Activated CD4-positive, alpha-beta T cell treated with anti-CD3 and anti-CD28 coated beads for 36 hours (primary cell): Measurements from ENCODE around the gene RFC3. TPM values are rescaled to one million over a fixed set of nuclear protein-coding genes. Genes with fewer than 3 reads are reported as not detected.

Experiments used
- ATAC-seq: fragments of 200-7000 bp; cut with Tn5 transposase; one replicate; pipeline ENCODE4 v1.10.0; 2021; ENCODE audit warnings: mild to moderate bottlenecking, moderate library complexity
- CTCF ChIA-PET: fragments of 350-600 bp; sonication (Branson Sonifier 250); formaldehyde crosslinking; loops from one replicate; lab custom pipeline; 2021; ENCODE audit warnings: antibody characterized with exemption; lab: Charles Lee
- POLR2A ChIA-PET: fragments of 350-600 bp; sonication (Branson Sonifier 250); formaldehyde crosslinking; loops from one replicate; lab custom pipeline; 2021; ENCODE audit warnings: antibody characterized with exemption, inconsistent platforms; lab: Charles Lee
- DNase-seq: peaks from one replicate; pipeline ENCODE4 v3.0.0-alpha.2; 2020
- H3K27ac Mint-ChIP-seq: one replicate; pipeline ENCODE4 v1.8.0; 2021; ENCODE audit warnings: mixed read lengths
- H3K27me3 Mint-ChIP-seq: one replicate; pipeline ENCODE4 v1.8.0; 2021; ENCODE audit warnings: mixed read lengths
- H3K36me3 Mint-ChIP-seq: one replicate; pipeline ENCODE4 v1.8.0; 2021; ENCODE audit warnings: low read depth, mixed read lengths
- H3K4me1 Mint-ChIP-seq: one replicate; pipeline ENCODE4 v1.8.0; 2021; ENCODE audit warnings: mixed read lengths
- H3K4me3 Mint-ChIP-seq: one replicate; pipeline ENCODE4 v1.8.0; 2021; ENCODE audit warnings: mild to moderate bottlenecking, moderate library complexity, mixed read lengths
- H3K9me3 Mint-ChIP-seq: one replicate; pipeline ENCODE4 v1.8.0; 2021; ENCODE audit warnings: low read depth, mixed read lengths
- intact Hi-C, 2 experiments: fragments of 100-400 bp; cut with DNase I in 1 of 2; cut with micrococcal nuclease in 1 of 2; formaldehyde crosslinking; loops; one replicate each; pipeline versions ENCODE4 v1.14.2 to v1.15.1; 2022 to 2024; cut with DNase I, micrococcal nuclease
- total RNA-seq, 2 experiments: library from RNA; stranded (reverse); gene quantifications; one replicate each; pipeline ENCODE4 v1.2.3, GENCODE V29; 2021

The RFC3 gene
- total RNA-seq, 2 experiments from 2014 or later: 64.6 to 66.4 TPM

GRCh38 chr13:33869005-33869404 lies 51.1 kb downstream of the RFC3 start:
- Mint-ChIP-seq H3K27me3 (no peaks in the 10 kb centered on the region), H3K27ac (no peak overlapping the region), H3K4me1 (no peaks in the 10 kb centered on the region), H3K36me3 (peaks cover 18% of the 10 kb centered on the region), H3K4me3 (no peak overlapping the region), H3K9me3 (no peaks in the 10 kb centered on the region)
- no peak for DNase-seq
- ChIA-PET CTCF (no interaction called here), POLR2A (no interaction called here)
- no peak for ATAC-seq
- intact Hi-C loops: no loop called here

GRCh38 chr13:33870046-33870668 lies 52.2 kb downstream of the RFC3 start:
- ATAC-seq: no peak
- DNase-seq: no peak
- Mint-ChIP-seq H3K36me3 (peaks cover 18% of the 10 kb centered on the region), H3K4me1 (no peaks in the 10 kb centered on the region), H3K9me3 (no peaks in the 10 kb centered on the region), H3K4me3 (no peak overlapping the region), H3K27me3 (no peaks in the 10 kb centered on the region), H3K27ac (no peak overlapping the region)
- intact Hi-C loops: no loop called here
- CTCF ChIA-PET: no interaction called here
- POLR2A ChIA-PET: no interaction called here

- Mint-ChIP-seq H3K27me3 (no peaks in the 10 kb centered on the region), H3K36me3 (peaks cover 15% of the 10 kb centered on the region), H3K27ac (no peak overlapping the region), H3K9me3 (no peaks in the 10 kb centered on the region), H3K4me1 (no peaks in the 10 kb centered on the region), H3K4me3 (no peak overlapping the region)
- POLR2A ChIA-PET: interaction anchor here (0.7 kb wide), 1 partner anchor 202 kb away, joined by 3 read pairs; no protein-coding TSS in a partner anchor
- intact Hi-C loops: no loop called here
- DNase-seq: no peak
- CTCF ChIA-PET: interaction anchor here (0.6 kb wide), 1 partner anchor 21 kb away, joined by 3 read pairs; no protein-coding TSS in a partner anchor
- ATAC-seq: no peak
Observed at GRCh38 chr13:33871207-33872004, 53.5 kb downstream of the RFC3 start.

- H3K36me3 Mint-ChIP-seq: peaks cover 13% of the 10 kb centered on the region
- no peak overlapping the region for H3K4me3 Mint-ChIP-seq
Observed at GRCh38 chr13:33872005-33872351, 54.0 kb downstream of the RFC3 start.

GRCh38 chr13:33873251-33873908 lies 55.4 kb downstream of the RFC3 start:
- Mint-ChIP-seq H3K27ac (no peak overlapping the region), H3K4me1 (no peaks in the 10 kb centered on the region), H3K9me3 (no peaks in the 10 kb centered on the region), H3K27me3 (no peaks in the 10 kb centered on the region), H3K36me3 (peaks cover 6% of the 10 kb centered on the region), H3K4me3 (no peak overlapping the region)
- ChIA-PET CTCF (no interaction called here), POLR2A (no interaction called here)
- ATAC-seq: no peak
- intact Hi-C loops: no loop called here
- no peak for DNase-seq

More at GRCh38 chr13:33872005-33872351, 54.0 kb downstream of the RFC3 start:
- intact Hi-C loops: no loop called here
- Mint-ChIP-seq H3K27me3 (no peaks in the 10 kb centered on the region), H3K4me1 (no peaks in the 10 kb centered on the region), H3K27ac (no peak overlapping the region), H3K9me3 (no peaks in the 10 kb centered on the region)
- no peak for ATAC-seq
- POLR2A ChIA-PET: no interaction called here
- CTCF ChIA-PET: interaction anchor here (0.6 kb wide), 1 partner anchor 22 kb away, joined by 3 read pairs; no protein-coding TSS in a partner anchor
- no peak for DNase-seq

- no peak for DNase-seq
- H3K27me3 Mint-ChIP-seq: no peaks in the 10 kb centered on the region
- no peaks in the 10 kb centered on the region for H3K4me1 Mint-ChIP-seq
- intact Hi-C loops: no loop called here
- ATAC-seq: no peak
- ChIA-PET POLR2A (no interaction called here), CTCF (interaction anchor here (1.3 kb wide), 1 partner anchor 91 kb away, joined by 3 read pairs; no protein-coding TSS in a partner anchor)
- no peak overlapping the region for H3K4me3 Mint-ChIP-seq
- H3K36me3 Mint-ChIP-seq: peaks cover 7% of the 10 kb centered on the region
- H3K9me3 Mint-ChIP-seq: no peaks in the 10 kb centered on the region
- H3K27ac Mint-ChIP-seq: no peak overlapping the region
Observed at GRCh38 chr13:33874871-33875270, 56.9 kb downstream of the RFC3 start.

GRCh38 chr13:33875618-33876401 lies 57.9 kb downstream of the RFC3 start:
- DNase-seq (no peak), ATAC-seq (no peak)
- no peak overlapping the region for H3K4me3 Mint-ChIP-seq
- no peaks in the 10 kb centered on the region for H3K4me1 Mint-ChIP-seq
- H3K27me3 Mint-ChIP-seq: no peaks in the 10 kb centered on the region
- intact Hi-C loops: no loop called here
- peaks cover 2% of the 10 kb centered on the region for H3K9me3 Mint-ChIP-seq
- ChIA-PET POLR2A (no interaction called here), CTCF (interaction anchor here (1.3 kb wide), 1 partner anchor 92 kb away, joined by 3 read pairs; no protein-coding TSS in a partner anchor)
- no peak overlapping the region for H3K27ac Mint-ChIP-seq
- peaks cover 8% of the 10 kb centered on the region for H3K36me3 Mint-ChIP-seq

- H3K4me1 Mint-ChIP-seq: no peaks in the 10 kb centered on the region
- intact Hi-C loops: no loop called here
- POLR2A ChIA-PET: no interaction called here
- H3K27ac Mint-ChIP-seq: no peak overlapping the region
- H3K9me3 Mint-ChIP-seq: peaks cover 4% of the 10 kb centered on the region
- ATAC-seq (no peak), DNase-seq (no peak)
- peaks cover 14% of the 10 kb centered on the region for H3K36me3 Mint-ChIP-seq
- H3K27me3 Mint-ChIP-seq: no peaks in the 10 kb centered on the region
- H3K4me3 Mint-ChIP-seq: no peak overlapping the region
- CTCF ChIA-PET: no interaction called here
Observed at GRCh38 chr13:33876716-33877394, 58.9 kb downstream of the RFC3 start.

GRCh38 chr13:33879118-33879517 lies 61.2 kb downstream of the RFC3 start:
- no peak for ATAC-seq
- intact Hi-C loops: no loop called here

GRCh38 chr13:33882804-33883203 lies 64.9 kb downstream of the RFC3 start:
- Mint-ChIP-seq H3K4me1 (no peaks in the 10 kb centered on the region), H3K27ac (no peak overlapping the region), H3K27me3 (no peaks in the 10 kb centered on the region), H3K4me3 (no peak overlapping the region), H3K9me3 (peaks cover 8% of the 10 kb centered on the region), H3K36me3 (peaks cover 28% of the 10 kb centered on the region)
- intact Hi-C loops: no loop called here
- ChIA-PET POLR2A (no interaction called here), CTCF (no interaction called here)
- no peak for ATAC-seq
- no peak for DNase-seq

More at GRCh38 chr13:33879118-33879517, 61.2 kb downstream of the RFC3 start:
- no peak for DNase-seq
- Mint-ChIP-seq H3K4me1 (no peaks in the 10 kb centered on the region), H3K4me3 (no peak overlapping the region), H3K9me3 (peaks cover 4% of the 10 kb centered on the region), H3K27ac (no peak overlapping the region), H3K36me3 (peaks cover 26% of the 10 kb centered on the region), H3K27me3 (no peaks in the 10 kb centered on the region)
- ChIA-PET CTCF (no interaction called here), POLR2A (no interaction called here)
